ENCODE measurements around the gene HBP1.
"Not testable (repeated sequence)": the region's sequence is repeated elsewhere in the genome, so short reads cannot be mapped to it uniquely, and the experiment has no call there.

DNA sequence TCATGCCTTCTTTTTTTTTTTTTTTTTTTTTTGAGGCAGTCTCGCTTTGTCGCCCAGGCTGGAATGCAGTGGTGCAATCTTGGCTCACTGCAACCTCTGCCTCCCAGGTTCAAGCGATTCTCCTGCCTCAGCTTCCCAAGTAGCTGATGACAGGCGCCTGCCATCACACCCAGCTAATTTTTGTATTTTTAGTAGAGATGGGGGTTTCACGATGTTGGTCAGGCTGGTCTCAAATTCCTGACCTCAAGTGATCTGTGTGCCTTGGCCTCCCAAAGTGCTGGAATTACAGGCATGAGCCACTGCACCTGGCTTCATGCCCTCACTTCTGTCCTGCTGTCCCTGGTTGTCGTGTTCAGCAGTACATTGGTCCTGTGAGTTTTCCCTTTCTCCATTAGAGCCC, 52.0 kb downstream of the HBP1 start:
- TF ChIP-seq, protein P1, sequence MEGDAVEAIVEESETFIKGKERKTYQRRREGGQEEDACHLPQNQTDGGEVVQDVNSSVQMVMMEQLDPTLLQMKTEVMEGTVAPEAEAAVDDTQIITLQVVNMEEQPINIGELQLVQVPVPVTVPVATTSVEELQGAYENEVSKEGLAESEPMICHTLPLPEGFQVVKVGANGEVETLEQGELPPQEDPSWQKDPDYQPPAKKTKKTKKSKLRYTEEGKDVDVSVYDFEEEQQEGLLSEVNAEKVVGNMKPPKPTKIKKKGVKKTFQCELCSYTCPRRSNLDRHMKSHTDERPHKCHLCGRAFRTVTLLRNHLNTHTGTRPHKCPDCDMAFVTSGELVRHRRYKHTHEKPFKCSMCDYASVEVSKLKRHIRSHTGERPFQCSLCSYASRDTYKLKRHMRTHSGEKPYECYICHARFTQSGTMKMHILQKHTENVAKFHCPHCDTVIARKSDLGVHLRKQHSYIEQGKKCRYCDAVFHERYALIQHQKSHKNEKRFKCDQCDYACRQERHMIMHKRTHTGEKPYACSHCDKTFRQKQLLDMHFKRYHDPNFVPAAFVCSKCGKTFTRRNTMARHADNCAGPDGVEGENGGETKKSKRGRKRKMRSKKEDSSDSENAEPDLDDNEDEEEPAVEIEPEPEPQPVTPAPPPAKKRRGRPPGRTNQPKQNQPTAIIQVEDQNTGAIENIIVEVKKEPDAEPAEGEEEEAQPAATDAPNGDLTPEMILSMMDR (IDR thresholded peaks at IDR 0.05), result not testable (repeated sequence)
- TF ChIP-seq EZH2 (IDR thresholded peaks at IDR 0.05), result not testable (repeated sequence)
